Measurements from ENCODE around the gene PLXNA2.

PLXNA2 gene

GRCh38 chr1:208202333-208202995, 41.7 kb downstream of the PLXNA2 start:
- DNase-seq = no peak

GRCh38 chr1:208201229-208201628, 43.0 kb downstream of the PLXNA2 start:
- DNase-seq = no peak

GRCh38 chr1:208200116-208200515, 44.1 kb downstream of the PLXNA2 start:
- DNase-seq = no peak

GRCh38 chr1:208198236-208198635, 45.9 kb downstream of the PLXNA2 start:
- DNase-seq = no peak

GRCh38 chr1:208194944-208195343, 49.2 kb downstream of the PLXNA2 start:
- DNase-seq = no peak

GRCh38 chr1:208192995-208193394, 51.2 kb downstream of the PLXNA2 start:
- DNase-seq = peak; percentile 17

- no peak for DNase-seq
Measured at GRCh38 chr1:208190784-208191183, 53.4 kb downstream of the PLXNA2 start.

GRCh38 chr1:208189716-208190115, 54.5 kb downstream of the PLXNA2 start:
- no peak for DNase-seq

- DNase-seq = no peak
Measured at GRCh38 chr1:208189183-208189582, 55.0 kb downstream of the PLXNA2 start.

- no peak for DNase-seq
Measured at GRCh38 chr1:208188607-208189006, 55.6 kb downstream of the PLXNA2 start.

GRCh38 chr1:208187499-208188041, 56.6 kb downstream of the PLXNA2 start:
- peak; percentile 11 for DNase-seq

- DNase-seq = no peak
Measured at GRCh38 chr1:208185801-208186231, 58.4 kb downstream of the PLXNA2 start.

GRCh38 chr1:208184966-208185654, 59.1 kb downstream of the PLXNA2 start:
- no peak for DNase-seq

GRCh38 chr1:208183977-208184911, 59.9 kb downstream of the PLXNA2 start:
- peak; percentile 38 for DNase-seq

GRCh38 chr1:208182880-208183645, 61.1 kb downstream of the PLXNA2 start:
- no peak for DNase-seq

GRCh38 chr1:208181364-208181763, 62.8 kb downstream of the PLXNA2 start:
- no peak for DNase-seq

- no peak for DNase-seq
Measured at GRCh38 chr1:208180421-208180820, 63.8 kb downstream of the PLXNA2 start.

GRCh38 chr1:208179961-208180409, 64.2 kb downstream of the PLXNA2 start:
- DNase-seq = no peak

GRCh38 chr1:208179263-208179816, 64.8 kb downstream of the PLXNA2 start:
- no peak for DNase-seq

- DNase-seq = no peak
Measured at GRCh38 chr1:208178091-208178529, 66.1 kb downstream of the PLXNA2 start.

- DNase-seq = no peak
Measured at GRCh38 chr1:208177656-208178055, 66.5 kb downstream of the PLXNA2 start.

GRCh38 chr1:208176649-208177048, 67.5 kb downstream of the PLXNA2 start:
- no peak for DNase-seq

Measured in suppressor macrophage treated with lipopolysaccharide for 4 hours (primary cell).